ENCODE measurements around the gene FGD3. TPM values are rescaled to one million over a fixed set of nuclear protein-coding genes. Genes with fewer than 3 reads are reported as not detected.
"Not testable (repeated sequence)": the region's sequence is repeated elsewhere in the genome, so short reads cannot be mapped to it uniquely, and the experiment has no call there.

FGD3 gene
- polyA plus RNA-seq, 1 donor: 5.5 TPM

DNA sequence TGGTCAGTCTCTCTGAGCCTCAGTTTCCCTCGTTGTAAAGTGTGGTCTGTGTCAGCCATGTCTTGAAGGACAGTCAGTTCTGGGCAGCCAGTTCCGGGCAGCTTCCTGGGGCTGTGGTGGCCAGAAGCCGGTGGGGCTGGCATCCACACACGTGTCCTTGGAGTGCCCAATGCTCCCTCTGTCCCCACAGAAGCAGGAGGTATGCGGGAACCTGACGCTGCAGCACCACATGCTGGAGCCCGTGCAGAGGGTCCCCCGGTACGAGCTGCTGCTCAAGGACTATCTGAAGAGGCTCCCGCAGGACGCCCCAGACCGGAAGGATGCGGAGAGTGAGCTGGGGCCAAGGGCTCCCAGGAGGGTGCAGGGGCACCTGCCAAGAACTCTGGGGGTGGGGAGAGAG is 62.7 kb downstream of the FGD3 start:
- no peak for DNase-seq

DNA sequence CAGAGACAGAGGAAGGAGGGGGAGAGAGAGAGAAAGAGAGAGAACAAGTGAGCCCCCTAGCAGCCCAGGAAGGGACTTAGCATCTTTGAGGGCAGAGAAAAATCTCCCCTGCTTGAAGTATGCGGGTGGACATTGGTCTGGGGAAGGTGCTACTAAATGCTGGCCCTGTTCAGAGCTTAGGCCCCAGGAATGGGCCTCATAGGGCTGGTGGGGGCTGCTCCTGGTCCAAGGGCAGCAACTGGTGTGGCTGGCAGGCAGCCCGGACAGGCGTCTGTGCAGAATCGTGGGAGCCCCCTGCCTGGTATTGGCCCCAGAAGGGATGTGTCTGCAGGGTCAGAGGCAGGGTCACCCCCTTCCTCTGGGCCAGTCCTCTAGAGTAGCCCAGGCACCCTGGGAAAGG is 63.4 kb downstream of the FGD3 start:
- no peak for DNase-seq

DNA sequence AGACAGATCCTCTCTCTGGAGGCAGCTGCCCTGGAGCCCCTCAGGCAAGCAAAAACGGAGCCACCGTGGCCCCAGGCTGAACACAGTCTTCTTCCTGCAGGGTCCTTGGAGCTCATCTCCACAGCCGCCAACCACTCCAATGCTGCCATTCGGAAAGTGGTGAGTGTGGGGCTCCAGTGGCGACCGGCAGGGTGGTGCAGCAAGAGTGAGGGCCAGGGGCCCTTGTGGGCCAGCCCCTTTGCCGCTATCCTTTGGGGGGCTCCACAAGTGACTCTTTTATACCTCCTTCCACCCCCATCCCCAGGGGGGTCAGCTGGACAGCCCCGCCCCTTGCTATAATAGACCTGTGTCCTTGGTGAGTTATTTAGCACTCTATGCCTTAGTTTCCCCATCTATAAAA is 63.8 kb downstream of the FGD3 start:
- DNase-seq: no peak

DNA sequence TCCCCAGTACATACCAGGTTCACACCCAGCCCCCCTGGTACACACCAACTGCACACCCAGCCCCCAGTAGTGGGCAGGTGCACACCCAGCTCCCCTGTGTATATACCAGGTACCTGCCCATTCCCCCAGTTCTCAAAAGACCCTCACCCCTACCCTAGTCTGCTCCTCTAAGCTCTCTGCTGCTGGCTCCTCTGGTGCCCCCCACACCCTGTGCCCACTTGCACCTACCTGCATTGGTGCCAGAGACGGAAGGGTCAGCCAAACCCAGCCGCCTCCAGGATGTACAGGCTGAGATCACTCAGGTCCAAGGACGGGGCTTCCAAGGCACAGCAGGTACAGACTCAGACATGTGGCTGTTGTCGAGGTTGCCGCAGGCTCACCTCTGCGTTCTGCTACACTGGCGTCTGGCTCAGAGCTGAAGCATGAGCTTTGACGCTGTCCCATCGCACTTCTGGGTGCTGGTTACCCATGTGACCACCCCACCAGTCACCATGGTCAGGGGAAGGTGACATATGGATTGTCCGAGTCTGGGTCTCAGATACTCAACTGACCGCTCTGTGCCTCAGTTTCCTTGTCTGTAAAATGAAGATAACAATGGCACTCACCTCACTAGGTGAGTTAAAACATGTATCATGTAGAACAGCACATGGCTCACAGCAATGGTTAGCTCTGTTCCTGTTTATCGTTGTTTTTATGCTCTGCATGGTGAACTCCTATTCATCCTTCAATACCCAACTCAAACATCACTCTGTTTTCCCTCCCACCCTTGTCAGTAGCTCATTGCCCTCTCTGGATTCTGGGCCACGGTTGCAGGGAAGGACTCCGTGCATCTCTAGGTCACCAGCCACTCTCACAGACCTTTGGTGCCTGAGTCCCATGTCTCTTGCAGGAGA is 65.9 kb downstream of the FGD3 start:
- DNase-seq: no peak

DNA sequence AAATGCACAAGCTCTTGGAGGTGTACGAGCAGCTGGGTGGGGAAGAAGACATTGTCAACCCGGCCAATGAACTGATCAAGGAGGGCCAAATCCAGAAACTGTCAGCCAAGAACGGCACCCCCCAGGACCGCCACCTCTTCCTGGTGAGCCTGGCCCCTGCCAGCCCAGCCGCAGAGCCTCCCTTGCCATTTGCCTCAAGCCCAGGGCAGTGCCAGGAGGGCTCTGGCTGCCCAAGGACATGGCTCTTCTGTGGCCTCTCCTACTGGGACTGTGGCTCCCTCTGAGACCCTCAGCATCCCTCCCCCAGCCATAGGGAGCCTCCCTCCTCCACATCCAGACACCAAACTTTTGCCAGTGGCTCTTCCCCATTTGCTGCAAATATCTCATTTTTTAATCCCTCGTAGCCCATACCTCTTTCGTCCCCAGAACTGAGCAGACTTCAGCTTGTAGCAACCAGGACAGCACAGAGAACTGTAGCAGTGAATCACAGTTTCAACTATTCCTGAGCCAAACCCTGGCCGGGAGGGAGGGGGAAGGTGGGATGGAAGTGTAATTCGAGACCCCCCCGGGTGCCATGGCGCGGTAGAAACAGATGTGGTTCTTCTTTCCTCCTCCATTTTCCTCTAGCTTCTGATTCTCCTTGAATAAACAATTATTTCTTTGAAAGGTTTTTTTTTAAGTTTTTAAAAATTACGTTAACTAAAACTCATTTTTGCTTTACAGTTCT is 66.7 kb downstream of the FGD3 start:
- DNase-seq: no peak

DNA sequence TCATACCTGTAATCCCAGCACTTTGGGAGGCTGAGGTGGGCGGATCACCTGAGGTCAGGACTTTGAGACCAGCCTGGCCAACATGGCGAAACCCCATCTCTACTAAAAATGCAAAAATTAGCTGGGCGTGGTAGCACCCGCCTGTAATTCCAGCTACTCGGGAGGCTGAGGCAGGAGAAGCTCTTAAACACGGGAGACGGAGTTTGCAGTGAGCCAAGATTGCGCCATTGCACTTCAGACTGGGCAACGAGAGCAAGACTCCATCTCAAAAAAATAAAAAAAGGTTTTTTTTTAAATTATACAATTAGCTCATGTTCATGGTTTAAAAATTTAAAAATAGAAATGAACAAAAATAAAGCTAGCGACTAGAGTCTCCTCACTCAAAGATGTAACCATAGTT is 67.9 kb downstream of the FGD3 start:
- DNase-seq: not testable (repeated sequence)

DNA sequence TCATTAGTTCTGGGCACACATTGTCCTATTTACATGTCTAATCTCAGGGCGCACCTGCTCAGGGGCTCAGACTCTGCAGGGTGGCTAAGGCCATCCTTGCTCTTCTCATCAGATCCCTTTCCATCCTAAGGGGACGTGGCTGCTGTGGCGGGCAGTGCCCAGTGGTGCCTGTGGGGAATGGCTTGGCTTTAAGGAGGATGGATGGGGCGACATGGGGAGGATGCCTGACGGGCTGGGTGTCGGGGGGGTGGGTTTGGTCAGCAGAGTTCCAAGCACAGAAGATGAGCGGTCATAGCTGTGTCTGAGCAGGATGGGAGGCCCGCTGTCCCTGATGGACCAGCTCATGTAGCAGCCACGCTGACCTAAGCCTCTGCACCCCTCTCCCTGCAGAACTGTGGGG is 70.3 kb downstream of the FGD3 start:
- DNase-seq: no peak

DNA sequence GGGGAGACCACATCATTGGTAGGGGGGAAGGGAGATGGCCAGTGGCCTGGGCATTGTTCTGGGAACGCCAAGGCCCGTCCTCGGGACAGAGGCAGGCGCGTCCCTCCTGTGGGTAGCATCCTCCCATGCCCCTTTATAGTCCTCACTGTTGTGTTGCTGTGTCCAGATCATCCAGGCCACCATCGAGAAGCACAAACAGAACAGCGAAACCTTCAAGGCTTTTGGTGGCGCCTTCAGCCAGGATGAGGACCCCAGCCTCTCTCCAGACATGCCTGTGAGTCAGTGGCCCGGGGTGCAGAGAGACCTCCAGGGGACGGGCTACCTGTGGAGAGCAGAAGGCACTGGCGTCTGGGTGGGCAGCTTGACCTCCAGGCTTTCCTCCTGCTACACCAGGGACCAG is 72.8 kb downstream of the FGD3 start:
- DNase-seq: no peak

DNA sequence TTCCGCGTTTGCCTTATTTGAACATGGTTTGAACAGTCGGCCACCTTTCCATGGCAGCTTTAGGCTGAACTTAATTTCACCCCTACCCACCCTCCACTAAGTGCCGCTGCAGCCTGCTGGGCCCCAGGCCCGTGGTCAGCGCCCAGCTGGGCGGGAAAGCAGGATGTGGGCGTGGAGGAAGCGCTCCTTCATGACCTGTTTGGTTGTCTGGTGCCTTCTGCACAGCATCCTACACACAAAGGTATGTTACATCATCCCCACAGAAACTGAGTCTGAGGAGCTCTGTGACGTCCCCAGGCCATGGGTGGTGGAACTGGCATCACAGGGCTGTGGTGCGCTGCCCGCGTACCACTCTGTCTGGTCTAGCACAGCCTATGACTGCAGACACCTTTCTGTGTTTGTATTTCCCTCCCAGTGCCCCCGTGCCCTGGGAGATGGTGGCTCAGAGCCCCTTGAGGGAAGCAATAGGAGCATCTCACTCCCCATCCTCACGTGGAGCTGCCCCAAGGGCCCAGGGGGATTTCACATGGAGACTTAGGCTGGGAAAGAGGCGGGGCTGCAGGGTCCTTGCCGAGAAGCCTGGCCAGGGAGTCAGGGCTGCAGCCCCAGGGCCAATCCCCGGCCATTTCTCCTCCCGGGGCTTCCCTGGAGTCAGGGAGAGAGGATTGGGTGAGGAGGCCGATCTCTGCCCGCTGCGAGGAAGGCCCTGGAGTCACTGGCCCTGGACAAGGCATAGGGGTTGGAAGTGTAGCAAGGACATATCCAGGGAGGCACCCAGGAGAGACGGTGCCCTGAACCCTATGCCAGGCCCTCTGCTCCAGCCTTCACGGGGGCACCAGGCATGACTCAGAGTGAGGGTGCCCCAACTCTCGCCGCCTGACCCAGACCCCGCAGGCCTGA is 73.7 kb downstream of the FGD3 start:
- no peak for DNase-seq

DNA sequence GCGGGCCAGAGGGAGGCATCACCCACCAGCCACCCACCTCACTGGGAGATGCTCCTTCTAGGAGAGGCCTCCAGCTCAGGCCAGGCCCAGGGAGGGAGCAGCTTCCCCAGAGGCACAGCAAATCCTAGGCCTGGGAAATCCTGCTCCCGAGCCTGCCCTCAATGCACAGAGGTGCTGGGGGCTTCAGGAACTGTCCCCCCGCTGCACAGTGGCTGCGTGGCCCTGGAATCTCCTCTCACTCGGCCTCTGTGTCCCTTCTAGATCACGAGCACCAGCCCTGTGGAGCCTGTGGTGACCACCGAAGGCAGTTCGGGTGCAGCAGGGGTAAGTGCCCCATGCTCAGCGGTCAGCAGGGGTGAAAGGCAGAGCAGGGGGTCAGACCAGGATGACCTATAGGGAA is 74.7 kb downstream of the FGD3 start:
- DNase-seq: no peak

DNA sequence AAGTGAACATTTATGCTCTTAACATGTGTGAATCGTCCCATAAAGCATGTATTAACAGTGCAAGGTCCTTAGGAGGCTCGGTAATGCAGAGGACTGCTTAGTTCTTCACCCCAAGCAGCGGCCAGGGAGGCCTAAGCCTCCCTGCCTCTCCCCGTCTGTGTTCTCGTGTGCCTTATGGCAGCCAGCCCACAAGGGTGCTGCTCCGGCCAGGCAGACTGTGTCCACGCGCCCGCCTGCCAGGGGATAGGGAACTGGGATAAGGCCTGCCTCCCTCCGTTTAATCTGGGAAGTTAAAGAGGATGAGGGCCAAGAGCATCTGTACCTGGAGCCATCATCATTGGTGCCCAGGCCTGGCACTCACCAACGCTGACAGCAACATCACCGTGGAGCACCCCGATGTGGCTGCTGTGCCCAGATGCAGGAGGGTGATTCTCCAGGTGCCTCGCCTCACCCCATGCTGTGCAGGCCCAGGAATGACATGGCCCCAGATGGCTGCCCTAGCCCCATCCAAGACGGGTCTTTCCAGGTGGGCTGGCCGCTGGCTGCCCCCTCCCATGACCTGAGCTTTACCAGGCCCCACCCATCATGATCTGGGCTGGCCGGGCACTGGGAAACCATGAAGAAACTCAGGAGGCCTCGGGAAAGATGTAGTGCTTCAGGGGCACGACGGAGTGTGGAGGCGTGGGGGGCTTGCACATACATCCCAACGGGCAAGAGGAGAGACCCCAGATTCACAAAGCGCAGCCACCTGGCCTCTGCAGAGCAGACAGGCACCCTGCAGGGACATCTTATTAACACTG is 75.6 kb downstream of the FGD3 start:
- DNase-seq: no peak

DNA sequence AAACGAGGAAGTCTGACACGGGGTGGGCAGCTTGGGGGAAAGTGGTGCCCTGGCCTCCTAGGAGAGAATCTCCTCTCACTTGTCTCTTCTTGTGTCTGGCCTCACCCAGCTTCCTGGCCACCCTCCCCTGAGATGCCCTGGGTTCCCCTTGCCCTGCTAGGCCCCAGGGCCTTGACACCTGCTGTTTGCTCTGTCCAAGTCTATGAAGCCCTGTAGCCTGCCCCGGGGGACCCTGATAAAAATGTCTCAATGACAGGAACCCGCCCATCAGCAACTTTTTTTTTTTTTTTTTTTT is 76.1 kb downstream of the FGD3 start:
- no peak for DNase-seq

DNA sequence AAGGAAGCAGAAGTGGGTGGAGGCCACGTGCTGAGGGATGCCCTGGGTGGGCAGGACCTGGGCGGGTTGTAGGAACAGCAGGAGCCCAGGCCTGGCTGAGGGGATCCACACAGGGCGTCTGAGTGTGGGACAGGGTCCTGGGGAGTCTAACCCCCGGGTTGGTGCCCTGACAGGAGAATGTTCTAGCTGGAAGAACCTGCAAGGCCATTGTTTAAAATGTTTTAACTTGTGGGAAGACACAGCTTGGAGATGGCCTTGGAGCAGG is 77.3 kb downstream of the FGD3 start:
- DNase-seq: no peak

DNA sequence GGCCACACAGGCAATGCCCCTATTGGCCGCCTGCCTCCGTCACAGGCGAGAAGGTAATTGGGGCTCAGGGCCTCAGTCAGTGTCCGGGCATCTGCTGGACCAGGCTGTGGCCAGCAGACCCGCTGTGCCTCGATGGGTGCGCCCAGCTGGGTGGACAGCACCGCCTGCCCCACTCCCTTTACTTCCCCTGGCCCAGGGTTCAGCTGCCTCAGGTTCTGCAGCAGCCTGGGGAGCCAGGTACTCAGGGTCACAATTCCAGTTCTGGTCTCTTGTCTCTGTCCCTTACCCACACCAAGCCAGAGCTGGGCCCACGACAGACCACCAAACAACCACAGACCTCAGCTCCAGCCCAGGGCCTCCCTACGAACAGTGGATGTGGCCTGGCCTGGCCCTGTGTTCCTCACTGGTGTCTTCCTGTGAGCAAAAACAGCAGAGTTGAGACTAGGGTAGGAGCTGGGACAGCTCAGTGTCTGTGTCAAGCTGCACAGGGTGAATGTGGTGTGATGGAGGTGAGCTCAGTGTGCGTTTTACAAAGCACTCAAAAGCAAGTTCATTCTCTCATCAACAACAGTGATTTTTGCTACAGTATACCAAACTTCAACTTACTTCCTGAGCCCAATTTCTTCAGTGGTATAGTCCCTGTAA is 77.8 kb downstream of the FGD3 start:
- no peak for DNase-seq

DNA sequence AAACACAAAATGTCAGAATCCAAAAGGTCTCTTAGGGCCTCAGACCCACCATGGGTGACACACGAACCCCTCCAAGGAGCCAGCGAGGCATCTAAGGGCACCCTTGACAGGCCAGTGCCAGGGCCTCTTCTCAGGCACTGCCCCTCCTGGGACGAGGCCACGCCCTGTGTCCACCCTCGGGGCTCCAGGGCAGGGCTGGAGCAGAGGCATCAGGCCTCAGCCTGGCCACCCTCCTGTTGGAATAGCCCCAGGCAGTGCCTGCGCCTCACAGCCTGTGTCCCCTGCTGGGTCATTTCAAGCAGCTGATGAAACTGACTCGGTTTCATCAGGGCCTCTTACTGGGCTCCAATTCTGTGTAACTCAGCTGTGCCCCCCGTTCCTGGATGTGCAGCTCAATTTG is 78.4 kb downstream of the FGD3 start:
- no peak for DNase-seq

DNA sequence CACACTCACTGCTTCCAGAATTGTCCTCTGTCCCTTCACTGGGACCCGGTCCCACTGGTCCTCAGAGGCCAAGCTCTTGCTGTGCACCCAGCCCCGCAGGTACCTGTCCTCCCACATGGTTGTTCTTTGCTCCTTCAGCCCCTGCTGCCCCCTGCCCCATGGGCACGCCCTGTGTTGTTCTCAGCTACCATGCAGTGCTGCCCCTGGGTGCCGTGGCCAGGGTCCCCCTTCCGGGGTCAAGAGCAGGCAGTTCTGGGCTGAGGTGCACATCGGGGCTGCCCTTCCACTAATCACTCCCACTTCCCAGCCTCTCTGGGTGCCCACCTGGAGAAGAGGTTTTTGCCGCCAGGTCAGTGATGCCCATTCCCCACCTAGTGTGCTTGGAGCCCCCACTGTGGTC is 79.3 kb downstream of the FGD3 start:
- DNase-seq: no peak

DNA sequence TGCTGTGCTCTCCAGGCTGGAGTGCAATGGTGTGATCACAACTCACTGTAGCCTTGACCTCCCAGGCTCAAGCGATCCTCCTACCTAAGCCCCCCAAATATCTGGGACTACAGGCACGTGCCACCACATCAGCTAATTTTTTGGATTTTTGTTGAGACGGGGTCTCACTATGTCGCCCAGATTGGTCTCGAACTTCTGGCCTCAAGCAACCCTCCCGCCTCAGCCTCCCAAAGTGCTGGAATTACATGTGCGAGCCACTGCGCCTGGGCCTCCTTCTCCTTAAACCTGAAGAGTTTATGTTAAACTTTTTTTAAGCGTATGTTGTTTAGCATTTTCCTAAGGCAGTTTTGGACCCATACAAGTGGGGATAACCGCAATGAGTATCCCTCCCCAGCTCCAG is 80.4 kb downstream of the FGD3 start:
- no peak for DNase-seq

DNA sequence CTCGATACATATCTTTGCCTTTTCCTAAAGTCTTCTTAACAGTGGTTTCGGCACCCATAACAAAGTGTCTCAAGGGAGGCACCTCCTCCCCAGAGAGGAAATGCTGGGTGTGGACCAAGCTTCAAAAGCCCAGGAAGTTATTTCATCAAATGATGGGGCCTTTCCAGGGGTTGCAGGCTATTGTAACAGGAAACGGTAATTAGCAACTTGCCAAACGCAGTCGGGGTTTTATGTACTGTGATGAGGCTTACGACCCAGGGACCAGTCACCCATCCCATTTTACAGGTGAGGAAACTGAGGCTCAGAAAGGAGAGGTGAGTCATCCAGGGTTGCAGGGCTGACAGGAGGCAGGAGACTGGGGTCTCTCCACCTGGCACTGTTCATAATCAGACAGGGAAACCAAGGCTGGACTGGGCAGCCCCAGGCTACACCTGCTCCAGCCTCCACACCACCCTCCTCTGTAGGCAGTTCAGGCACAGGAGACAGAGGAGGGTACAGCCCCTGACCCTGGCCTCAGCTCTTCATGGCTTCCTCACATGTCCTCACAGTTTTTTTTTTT is 81.2 kb downstream of the FGD3 start:
- DNase-seq: no peak

DNA sequence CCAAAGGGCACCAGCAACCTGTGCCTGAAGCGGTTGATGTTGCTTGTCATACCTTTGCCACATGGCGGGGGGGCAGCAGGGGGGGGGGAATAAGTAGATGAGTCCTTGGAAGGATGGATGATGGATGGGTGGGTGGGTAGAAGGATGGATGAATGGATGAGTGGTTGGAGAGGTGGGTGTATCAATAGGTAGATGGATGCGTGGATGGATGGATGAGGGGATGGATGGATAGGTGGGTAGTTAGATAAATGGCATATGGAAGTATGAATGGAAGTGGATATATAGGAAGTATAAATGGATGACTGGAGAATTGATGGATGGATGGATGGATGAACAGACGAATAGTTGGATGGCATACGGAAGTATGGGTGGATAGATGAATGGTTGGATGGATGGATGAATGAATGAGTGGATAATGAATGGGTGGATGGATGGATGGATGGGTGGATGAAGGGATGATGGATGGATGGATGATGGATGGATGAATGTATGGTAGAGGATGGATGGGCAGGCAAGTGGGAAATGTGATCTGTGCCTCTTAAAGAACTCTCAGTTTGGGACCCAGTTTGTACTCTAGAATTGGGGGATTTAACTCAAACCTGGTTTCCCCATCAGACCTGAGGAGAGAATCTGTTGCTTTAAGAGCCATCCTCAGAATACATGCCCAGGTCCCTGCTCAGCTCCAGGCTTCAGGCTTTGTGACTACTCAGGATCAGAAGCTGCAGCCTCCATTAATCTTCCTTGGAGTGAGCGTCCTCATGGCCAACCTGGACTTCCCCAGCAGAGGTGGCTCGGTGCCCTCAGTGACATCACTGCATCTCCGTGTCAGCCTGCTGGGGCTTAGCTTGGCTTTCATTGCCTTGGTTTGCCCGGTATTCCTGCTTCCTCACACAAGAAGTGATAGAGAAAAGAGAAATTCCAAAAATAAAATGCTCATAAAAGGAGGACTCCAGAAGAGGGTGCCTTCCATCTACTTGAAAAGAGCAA is 83.6 kb downstream of the FGD3 start:
- no peak for DNase-seq

DNA sequence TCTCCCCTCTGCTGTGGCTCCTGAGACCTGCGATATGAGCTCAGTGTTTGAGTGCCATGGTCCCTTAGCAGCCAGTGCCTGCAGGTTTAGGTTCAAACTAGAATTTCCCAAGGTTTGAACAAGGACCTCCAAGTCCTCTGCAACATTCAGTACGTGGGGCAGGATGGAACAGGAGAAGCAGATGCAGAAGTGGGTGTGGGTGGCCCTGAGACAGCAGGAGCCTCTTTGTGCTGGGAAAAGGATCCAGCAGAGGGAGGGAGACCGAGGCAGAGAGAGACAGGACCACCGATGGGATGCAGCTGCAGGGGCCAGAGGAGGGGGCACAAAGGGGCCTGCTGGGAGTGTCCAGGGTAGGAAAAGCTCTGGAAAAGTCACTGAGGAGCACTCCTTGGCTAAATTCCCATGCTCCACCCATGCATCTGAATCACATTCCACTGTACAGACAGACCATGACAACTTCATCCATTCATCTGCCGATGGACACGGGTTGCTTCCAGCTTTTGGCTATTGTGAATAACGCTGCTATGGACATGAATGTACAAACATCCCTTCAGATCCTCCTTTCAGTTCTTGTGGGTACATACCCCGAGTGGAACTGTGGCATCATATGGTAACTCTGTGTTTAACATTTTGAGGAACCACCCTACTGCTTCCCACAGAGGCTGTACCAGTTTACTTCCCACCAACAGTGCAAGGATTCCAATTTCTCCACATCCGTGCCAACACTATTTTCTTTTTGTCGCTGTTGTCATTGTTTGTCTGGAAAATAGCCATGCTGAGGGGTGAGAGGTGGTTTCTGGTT is 84.5 kb downstream of the FGD3 start:
- no peak for DNase-seq
